NCI-H82 (cell line): ENCODE results near the gene ANO7.

Source experiments
- DNase-seq: peaks from one replicate; lab custom pipeline; 2025; lab: John Stamatoyannopoulos, UW

The ANO7 gene

DNA sequence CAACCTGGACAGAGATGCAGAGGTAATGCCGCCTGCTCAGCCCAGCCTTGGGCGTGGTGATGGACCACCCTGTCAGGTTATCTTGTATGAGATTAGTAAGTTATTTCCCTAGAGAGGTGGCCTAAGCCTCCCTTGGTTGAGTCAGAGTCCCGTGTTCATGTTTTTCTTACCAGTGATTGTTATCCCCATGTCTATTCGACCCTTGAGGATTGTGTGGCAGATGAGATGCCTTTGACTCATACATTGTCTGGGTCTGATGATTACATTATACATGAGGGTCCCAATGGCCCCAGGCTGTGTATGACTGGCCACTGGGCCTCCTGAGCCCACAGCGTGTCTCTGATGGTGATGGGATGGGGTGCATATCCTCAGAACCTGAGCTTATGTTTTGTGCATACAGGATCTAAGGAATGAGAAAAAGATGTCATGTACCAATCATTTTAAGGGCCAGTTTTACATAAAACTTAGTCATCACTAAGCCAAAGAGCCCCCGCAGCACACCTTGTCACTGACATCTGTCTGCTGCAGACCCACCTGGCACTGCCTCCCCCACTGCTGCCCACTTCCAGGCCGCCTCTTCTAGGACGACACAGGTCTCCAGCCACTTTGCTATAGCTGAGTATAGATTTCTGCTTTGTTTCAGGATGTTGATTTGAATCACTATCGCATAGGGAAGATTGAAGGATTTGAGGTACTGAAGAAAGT lies 30.5 kb upstream of the ANO7 start:
- DNase-seq = no peak

DNA sequence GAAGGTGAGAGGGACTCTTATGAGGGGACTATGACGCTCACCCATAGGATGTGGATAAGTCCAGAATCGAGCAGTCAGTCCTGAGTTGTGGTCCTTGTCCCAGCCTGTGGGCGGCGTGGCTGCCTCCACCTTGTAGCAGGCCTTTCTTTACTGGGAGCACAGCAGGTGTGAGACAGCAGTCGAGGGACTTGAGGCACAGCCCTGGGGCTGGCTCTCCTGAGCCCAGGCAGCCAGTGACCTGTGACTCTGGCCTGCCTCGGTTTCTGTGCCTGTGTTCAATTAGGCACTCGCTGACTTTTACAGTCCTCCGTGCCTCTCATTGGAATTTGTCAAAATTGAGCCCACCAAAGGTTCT lies 30.0 kb upstream of the ANO7 start:
- no peak for DNase-seq

DNA sequence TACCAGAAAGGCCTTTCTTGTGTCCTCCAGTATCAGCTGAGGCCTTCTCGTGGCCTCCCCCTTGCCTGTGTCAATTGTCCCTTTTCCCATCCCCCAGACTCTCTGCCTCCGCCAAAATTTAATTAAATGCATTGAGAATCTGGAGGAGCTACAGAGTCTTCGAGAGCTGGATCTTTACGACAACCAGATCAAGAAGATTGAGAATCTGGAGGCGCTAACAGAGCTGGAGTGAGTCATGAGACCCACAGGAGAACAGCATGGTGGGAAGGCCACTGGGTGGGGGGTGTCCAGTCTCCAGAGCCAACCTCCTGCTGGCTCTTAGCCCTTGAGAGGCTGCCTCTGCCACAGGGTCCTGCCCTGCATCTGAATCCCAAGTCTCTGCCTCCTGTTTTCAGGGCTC lies 29.4 kb upstream of the ANO7 start:
- DNase-seq = no peak

DNA sequence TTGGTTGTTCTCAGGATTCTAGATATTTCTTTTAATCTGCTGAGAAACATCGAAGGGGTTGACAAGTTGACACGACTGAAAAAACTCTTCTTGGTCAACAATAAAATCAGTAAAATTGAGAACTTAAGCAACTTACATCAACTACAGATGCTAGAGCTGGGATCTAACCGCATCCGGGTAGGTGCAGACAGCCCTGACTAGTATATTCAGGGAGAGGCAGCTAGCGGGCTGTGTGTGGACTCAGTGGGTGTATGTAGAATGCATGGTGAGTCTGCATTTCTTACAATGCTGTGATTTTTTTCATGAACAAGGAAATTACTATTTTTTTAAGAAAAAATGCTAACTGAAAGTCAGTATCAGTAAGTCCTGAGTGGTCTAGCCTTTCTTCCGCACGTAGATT lies 28.2 kb upstream of the ANO7 start:
- no peak for DNase-seq

DNA sequence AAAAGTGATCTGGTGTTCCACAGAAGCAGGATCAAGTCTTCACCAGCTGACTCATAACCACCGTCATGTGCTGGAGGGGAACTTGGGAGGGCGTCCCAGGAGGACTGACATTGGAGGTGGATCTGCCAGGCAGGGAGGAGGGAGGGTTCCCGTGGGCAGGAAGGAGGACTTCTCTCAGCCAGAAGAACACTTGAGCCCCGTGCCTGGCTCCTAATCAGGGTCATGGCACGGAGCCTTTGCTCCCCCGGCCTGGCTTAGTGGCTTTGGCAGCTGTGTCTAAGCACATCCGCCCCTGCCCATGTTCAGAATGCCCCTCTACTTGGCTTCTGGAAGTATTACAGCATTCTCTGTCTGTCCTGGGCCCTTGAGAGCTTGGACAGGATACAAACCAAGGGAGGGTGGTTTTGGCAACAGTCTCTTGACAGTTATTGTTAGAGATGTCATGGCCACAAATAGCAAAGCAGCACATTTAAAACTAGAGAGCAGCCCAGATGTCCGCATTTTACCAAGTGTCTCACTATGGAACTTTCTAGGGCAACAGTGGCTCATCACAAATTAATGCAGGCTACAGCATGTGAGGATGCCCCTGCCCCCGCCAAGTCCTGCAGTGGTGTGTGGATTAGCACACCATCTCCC lies 26.7 kb upstream of the ANO7 start:
- no peak for DNase-seq

DNA sequence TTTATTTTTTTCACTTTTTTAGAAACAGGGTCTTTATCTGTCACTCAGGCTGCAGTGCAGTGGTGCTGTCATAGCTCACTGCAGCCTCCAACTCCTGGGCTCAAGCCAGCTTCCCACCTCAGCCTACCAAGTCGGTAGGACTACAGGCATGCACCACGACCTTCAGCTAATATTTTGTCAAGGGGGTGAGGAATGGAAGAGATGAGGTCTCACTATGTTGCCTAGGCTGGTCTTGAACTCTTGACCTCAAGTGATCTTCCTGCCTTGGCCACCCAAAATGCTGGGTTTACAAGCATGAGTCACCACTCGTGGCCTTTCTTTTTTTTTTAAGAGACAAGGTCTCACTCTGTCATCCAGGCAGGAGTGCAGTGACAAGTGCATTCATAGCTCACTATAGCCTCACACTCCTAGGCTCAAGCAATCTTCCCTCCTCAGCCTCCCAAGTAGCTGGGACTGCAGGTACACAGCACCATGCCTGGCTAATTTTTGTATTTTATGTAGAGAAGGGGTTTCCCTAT lies 24.8 kb upstream of the ANO7 start:
- DNase-seq = no peak

DNA sequence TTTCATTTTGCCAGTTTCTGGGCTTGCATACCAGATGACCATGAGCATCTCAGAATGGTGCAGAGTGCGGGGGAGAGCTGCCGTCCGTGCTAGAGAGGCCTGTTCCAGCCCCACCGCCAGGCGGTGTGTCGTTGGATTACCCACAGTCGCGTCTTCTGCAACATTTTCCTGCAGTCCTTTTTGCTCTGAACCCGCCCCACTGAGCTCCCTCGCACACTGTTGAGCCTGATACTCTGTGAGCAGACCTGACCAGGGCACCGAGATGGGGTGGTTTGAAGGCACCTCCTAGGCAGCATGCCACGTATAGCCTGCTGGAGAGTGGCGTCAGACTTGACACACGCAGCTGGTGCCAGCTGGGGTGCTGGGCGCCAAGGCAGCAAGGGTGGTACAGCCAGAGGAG lies 20.1 kb upstream of the ANO7 start:
- no peak for DNase-seq

DNA sequence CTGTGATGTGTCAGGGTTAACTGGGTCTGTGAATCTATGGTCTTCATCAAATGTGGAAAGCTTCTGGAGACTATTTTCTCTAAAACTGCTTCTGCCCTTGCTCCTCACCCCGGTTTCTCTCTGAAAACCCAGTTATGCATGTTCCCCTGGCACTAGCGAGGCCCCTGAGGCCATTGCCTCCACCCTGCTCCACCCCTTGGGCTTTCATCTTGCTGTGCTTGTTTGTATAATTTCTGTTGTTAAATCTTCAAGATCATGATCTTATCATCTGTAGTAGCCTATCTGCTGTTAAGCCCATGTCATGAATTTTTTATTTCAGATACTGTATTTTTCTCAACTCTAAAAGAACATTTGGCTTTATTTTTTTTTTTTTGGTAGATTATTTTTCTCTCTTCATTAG lies 14.9 kb upstream of the ANO7 start:
- DNase-seq = no peak

DNA sequence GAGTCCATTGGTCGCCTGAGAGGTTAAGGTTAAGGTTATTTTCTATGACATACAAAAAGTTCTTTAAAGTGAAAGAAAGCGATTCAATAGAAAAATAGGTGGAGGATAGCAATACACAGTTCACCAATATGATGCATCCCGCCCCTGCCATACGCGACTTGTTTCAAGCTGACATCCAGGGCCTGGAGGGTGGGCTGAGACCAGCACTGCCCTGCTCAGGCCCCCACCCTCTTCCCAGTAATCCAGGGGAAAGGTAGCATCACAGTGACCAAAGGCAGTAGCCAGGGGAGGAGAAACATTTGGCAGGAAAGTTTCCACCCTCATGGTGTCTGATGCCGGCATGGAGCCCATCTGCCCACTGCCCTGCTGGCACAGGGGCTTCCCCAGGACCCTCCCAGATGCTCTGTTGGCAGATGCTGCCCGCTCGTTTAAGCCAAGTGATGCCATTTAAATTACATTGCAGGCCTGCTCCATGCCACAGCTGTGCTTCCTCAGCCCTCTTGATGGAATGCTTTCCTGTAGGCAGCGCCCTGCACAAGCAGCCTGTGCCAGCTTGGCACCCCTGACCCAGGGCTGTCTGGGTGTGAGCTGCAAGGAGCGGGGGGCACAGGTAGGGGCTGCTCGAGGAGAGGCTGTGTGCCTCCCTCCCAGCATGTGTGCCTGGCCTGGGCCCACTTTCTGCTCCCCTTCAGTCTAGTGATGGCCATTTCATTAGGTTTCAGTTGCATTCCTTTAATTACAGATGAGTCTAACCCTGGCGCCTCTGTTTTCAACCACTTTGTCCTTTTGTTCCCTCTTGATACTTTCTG lies 10.7 kb upstream of the ANO7 start:
- DNase-seq = no peak

DNA sequence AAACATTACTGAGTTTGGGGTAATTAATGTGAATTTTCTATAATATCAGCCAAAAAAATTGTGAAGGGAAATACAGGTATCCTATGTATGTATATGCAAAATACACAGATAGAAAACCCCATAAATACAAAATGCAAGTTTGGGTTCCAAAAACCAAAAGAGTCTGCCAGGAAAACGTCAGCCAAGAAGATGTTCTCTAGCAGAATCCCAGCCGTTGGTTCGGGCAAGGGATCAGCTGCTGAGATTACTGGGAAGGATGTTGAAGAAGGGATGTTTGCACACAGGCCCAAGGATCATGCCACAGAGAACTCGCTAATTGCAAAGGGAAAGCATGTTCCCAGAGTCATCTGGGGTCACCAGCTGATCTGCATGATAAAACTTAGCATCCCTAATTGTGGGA lies 9.5 kb upstream of the ANO7 start:
- no peak for DNase-seq

DNA sequence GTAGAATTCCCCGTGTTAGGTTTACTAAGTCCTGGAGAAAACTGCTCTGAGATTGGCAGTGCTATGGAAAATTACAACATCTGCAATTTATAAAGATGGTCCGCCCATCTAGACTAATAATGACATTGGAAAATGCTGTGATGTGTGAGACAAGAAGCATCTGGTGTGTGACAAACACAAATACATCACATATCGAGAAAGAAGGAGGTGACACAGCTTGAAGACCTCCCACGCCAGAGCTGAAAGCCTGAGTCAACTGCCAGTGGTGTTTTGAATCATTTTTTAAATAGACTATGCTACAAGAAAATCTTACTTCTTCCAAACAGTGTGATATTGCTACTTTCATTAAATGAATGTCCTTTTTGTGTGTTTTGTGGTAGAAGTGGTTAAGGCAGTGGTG lies 8.6 kb upstream of the ANO7 start:
- DNase-seq = no peak

DNA sequence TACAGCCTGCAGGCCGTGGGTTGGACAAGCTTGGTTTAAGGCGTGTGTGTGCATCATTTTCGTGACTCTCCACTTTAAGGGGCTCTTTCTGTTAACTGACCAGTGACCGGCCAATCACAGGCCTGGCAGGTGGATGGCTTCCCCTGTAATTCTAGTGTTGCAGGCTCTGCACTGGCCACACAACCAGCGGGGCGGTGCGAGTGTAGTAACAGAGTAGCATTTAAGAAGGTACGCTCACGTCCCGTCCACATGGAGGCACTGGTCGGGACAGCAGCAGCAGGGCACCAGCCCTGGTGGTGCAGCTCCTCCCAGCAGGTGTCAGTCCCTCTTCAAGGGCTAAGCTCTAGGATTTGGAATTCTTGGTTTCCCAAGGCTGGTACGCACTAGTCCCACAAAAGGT lies 8.0 kb upstream of the ANO7 start:
- DNase-seq = no peak

DNA sequence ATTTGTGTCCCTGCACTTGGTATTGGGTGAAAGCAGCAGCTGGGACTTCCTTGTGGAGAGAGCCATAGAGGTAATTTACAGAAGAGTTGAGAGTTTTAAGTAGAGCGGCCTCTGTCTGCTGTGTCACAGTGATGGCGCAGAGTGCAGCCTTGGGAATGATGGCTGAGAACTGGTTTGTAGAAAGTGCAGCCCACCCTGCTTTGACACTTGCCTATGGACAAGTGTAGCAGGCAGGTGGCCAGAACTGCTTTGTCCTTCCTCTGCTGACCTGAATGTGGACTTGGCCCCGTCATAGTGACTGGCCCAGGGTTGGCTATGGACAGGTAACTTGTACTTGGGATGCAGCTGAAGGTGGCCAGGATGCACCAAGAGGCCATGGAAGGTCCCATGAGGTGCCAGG lies 6.4 kb upstream of the ANO7 start:
- DNase-seq = no peak

DNA sequence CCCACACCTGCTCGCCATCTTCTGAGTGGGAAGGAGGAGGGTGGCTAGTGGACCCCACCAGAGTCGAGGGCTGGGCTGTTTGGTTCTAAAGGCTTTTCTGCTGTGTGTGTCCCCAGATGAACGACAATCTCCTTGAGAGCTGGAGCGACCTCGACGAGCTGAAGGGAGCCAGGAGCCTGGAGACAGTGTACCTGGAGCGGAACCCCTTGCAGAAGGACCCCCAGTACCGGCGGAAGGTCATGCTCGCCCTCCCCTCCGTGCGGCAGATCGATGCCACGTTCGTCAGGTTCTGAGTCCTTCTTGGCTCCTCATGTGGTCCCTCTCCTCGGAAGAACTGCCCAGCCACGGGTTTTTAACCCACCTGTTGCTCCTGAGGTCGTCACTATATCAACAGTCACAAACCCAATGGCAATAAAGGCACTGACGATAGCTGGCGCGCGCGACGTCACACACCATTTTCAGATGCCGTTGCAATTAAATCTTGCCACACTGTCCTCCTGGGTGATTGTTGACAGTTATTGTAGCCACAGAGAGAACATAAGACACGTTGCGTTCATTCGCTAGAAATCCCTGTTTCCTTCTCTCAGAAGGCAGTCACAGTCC lies 5.8 kb upstream of the ANO7 start:
- DNase-seq = no peak

DNA sequence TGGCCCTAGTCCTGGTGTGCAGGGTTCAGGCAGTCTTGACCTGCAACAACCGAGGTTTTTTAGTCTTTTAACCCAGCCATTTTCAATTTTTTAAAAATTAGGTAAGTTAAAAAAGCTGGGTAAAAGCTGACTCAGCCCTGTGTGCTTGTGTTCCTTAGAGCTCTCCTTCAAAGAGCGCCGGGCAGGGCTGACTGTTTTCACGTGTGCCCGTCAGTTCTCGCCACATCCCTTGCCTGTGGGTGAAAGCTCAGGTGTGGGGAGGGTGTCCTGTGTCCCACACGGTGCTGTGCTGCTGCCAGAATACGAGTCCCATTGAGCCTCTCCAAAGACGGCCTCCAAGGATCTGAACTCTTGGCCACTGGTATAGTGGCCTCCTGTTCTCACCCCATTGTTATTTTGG lies 5.3 kb upstream of the ANO7 start:
- no peak for DNase-seq

DNA sequence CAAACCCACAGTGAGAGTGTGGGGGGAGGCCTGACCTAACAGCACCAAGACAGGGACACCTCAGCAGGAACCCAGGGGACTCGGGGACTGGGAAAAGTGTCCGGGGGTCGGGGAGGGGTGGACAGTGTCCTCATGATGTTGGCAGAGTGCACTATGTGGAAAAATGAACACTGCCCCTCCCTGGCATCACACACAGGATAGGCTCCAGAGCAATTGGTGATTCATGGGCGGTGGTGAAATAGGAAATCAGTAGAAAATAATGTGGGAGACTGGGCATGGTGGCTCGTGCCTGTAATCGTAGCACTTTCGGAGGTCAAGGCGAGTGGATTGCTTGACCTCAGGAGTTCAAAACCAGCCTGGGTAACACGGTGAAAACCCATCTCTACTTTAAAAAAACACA lies 3.6 kb upstream of the ANO7 start:
- DNase-seq = no peak

DNA sequence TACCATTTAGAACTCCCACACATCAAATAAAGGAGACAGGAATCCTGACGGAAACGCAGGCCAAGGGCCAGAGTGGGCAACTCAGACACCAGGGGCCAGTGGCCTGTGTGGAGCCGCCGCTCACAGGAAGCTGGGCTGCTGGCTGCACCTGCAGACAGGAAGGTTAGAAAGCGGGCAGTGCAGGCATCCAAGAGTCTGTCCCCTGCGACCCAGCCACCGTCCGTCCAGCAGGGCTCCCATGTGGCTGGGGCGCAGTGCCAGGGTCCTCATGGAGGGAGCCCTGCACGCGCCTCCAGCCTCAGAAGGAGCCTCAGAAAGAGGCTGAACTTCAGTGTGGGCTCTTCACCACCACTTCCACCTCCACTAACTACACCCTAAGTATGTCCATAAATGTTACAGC lies 2.5 kb upstream of the ANO7 start:
- no peak for DNase-seq

DNA sequence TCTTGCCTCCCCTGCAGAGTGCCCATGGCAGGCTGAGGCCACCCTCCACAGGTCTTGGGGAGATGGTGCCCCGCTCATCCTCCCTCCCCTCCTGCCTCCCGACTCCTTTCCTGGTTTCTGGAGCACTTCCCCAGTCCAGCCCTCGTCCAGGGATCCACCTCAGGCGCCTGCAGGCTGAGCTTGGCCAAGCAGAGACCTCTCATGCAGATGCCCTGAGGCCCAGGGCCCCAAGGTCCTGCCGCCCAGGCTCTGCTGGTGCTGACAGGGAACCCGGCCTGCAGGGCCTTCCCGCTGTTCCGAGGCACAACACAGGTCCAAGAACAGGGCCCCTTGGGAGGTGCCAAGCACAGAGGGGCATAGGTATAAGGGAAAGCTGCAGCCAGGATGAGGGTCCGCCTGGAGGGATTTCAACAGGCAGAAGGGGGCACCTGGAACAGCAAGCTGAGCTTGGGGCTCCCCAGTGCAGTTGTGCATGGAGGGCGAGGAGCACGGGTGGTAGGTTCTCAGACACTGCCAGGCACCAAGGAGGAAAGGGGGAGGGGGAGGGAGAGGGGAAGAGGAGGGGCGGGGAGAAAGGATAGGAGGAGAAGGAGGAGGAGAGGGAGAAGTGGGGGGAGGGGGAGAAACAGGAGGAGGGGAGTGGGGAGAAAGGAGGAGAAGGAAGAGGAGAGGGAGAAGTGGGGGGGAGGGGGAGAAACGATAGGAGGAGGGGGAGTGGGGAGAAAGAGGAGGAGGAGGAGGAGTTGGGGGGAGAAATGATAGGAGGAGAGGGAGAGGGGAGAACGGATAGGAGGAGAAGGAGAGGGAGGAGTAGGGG lies 1.2 kb upstream of the ANO7 start:
- peak; percentile 39 for DNase-seq

DNA sequence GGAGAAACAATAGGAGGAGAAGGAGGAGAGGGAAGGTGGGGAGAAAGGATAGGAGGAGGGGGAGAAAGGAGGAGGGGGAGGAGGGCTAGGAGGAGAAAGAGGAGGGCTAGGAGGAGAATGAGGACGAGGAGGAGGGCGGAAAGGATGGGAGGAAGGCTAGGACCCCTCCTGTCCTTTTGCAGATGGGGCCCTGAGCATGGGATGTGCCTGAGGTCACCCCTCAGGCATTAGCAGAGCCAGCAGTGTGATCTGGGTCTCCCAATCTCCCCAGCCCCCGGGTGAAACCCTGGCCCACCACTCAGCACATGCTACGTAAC lies 601 bp upstream of the ANO7 start:
- no peak for DNase-seq

DNA sequence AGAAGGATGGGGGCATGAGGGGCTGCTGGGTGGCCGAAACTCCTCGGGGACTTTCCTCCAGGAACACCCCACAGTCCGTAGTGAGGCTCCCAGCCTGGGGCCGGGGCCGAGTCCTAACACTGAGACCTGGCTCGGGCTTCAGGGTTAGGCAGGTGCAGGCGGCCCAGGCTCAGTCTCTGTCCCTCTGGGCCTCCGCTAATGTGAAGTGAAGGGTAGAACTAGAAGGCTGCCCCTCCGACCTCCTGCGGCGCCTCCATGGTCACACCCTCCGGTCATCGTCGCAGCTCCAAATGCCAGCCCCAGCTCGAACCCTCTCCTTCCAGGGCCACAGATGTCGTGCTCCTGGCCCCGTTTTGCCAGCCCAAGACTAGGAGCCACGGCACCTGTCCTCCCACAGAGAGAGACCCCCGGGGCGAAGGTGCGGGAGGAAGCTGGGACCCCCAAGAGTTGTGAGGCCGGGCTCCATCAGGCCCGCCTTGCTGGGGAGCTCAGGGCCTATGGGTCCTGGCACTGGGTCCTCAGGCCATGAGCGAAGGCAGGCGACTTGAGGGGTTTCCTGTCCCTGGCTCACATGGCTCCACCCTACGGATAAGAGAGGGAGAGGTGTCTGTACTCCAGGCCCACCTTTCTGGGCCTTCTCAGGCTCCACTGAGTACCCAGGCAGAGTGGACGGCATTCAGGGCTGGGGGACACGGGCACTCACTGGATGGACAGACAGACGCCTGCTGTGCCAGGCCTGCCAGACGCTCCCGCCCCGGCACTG lies 797 bp downstream of the ANO7 start:
- DNase-seq = no peak

DNA sequence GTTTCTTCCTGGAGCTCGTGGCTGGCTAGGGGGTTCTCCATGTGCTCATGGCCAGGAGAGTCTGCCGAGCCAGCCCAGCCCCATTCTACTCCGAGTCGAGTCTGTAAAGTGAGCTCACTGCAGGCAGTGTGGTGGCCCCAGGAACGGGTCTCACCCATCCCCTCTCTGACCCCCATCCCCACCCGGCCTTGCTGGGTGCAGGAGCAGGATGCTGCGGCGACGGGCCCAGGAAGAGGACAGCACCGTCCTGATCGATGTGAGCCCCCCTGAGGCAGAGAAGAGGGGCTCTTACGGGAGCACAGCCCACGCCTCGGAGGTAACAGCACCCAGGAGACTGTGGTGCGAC lies 1.4 kb downstream of the ANO7 start:
- DNase-seq = no peak
